KMS-11 (cell line): ENCODE results near the gene SLC25A14.
"Not testable (repeated sequence)": the region's sequence is repeated elsewhere in the genome, so short reads cannot be mapped to it uniquely, and the experiment has no call there.

Source experiments
- H2AFZ ChIP-seq: fragments of 200-600 bp; sonication (generic); 2 replicates; pipeline ENCODE4 v1.6.1; 2016; ENCODE audit warnings: antibody characterized with exemption, mixed run types, low read depth
- H3K27ac ChIP-seq: fragments of 200-600 bp; sonication (generic); 2 replicates; pipeline ENCODE4 v1.6.1; 2016; ENCODE audit warnings: mild to moderate bottlenecking, mixed run types
- H3K27me3 ChIP-seq: fragments of 200-600 bp; sonication (generic); 2 replicates; pipeline ENCODE4 v1.6.1; 2017; ENCODE audit warnings: mild to moderate bottlenecking, low read depth, mixed run types, moderate library complexity; ENCODE audit not compliant: insufficient read depth
- H3K36me3 ChIP-seq: fragments of 200-600 bp; sonication (generic); 2 replicates; pipeline ENCODE4 v1.6.1; 2017; ENCODE audit warnings: mild to moderate bottlenecking, mixed run types; ENCODE audit not compliant: insufficient read depth
- H3K4me1 ChIP-seq: fragments of 200-600 bp; sonication (generic); 2 replicates; pipeline ENCODE4 v1.6.1; 2016; ENCODE audit warnings: mild to moderate bottlenecking, low read depth, mixed run types; ENCODE audit not compliant: poor library complexity, severe bottlenecking
- H3K4me2 ChIP-seq: fragments of 200-600 bp; sonication (generic); 2 replicates; pipeline ENCODE4 v1.7.0; 2016; ENCODE audit warnings: mild to moderate bottlenecking, mixed run types
- H3K4me3 ChIP-seq: fragments of 200-600 bp; sonication (generic); IDR thresholded peaks from 2 replicates; pipeline ENCODE4 v1.6.1; 2017; ENCODE audit warnings: low read depth, low read length, mixed read lengths; ENCODE audit not compliant: insufficient read depth
- H3K79me2 ChIP-seq: fragments of 200-600 bp; sonication (generic); 2 replicates; pipeline ENCODE4 v1.6.1; 2016; ENCODE audit warnings: low read depth, mixed run types; ENCODE audit not compliant: insufficient read depth
- H3K9ac ChIP-seq: fragments of 200-600 bp; sonication (generic); 2 replicates; pipeline ENCODE4 v1.6.1; 2016; ENCODE audit warnings: mild to moderate bottlenecking, mixed run types
- H4K20me1 ChIP-seq: fragments of 200-600 bp; sonication (generic); 2 replicates; pipeline ENCODE4 v1.6.1; 2016; ENCODE audit warnings: mild to moderate bottlenecking, mixed run types; ENCODE audit not compliant: insufficient read depth
- CTCF ChIP-seq: fragments of 200-600 bp; sonication (generic); conservative IDR thresholded peaks from 2 replicates; pipeline ENCODE4 v1.6.1; 2017; ENCODE audit warnings: low read depth, mild to moderate bottlenecking, antibody characterized with exemption, low read length, moderate library complexity, mixed read lengths

Gene SLC25A14

GRCh38 chrX:130304587-130305368 lies 34.9 kb upstream of the SLC25A14 start:
- H2AFZ ChIP-seq, result no peak overlapping the region
- H3K9ac ChIP-seq, result no peak overlapping the region
- TF ChIP-seq CTCF, result no peak
- H3K4me3 ChIP-seq, result no peak overlapping the region
- H3K36me3 ChIP-seq, result no peaks in the 10 kb centered on the region
- H3K4me2 ChIP-seq, result no peak overlapping the region
- no peaks in the 10 kb centered on the region for H3K27me3 ChIP-seq
- no peaks in the 10 kb centered on the region for H4K20me1 ChIP-seq
- H3K79me2 ChIP-seq, result no peaks in the 10 kb centered on the region
- H3K27ac ChIP-seq, result no peak overlapping the region
- no peaks in the 10 kb centered on the region for H3K4me1 ChIP-seq

GRCh38 chrX:130319886-130320285 lies 19.8 kb upstream of the SLC25A14 start:
- H3K4me3 ChIP-seq, H3K36me3 ChIP-seq, H3K79me2 ChIP-seq, H3K4me2 ChIP-seq, H3K27ac ChIP-seq, H2AFZ ChIP-seq, H3K9ac ChIP-seq, H4K20me1 ChIP-seq, H3K27me3 ChIP-seq: not testable (repeated sequence)
- H3K4me1 ChIP-seq, result peaks cover 43% of the 10 kb centered on the region

GRCh38 chrX:130321550-130321949 lies 18.2 kb upstream of the SLC25A14 start:
- peak overlapping the region; percentile 65 for H3K27ac ChIP-seq
- peak overlapping the region; percentile 16; the same call in 1 of the 2 replicates for H3K9ac ChIP-seq
- peaks cover 37% of the 10 kb centered on the region for H3K4me1 ChIP-seq
- peak overlapping the region; percentile 51; the same call in 1 of the 2 replicates for H2AFZ ChIP-seq
- H3K79me2 ChIP-seq, result no peaks in the 10 kb centered on the region
- no peaks in the 10 kb centered on the region for H3K27me3 ChIP-seq
- TF ChIP-seq CTCF, result no peak
- H3K4me3 ChIP-seq, result no peak overlapping the region
- peak overlapping the region; percentile 95 for H3K4me2 ChIP-seq
- H4K20me1 ChIP-seq, result no peaks in the 10 kb centered on the region
- H3K36me3 ChIP-seq, result no peaks in the 10 kb centered on the region

- Histone ChIP-seq H3K4me3 (no peak overlapping the region), H3K36me3 (no peaks in the 10 kb centered on the region), H4K20me1 (no peaks in the 10 kb centered on the region), H3K27ac (no peak overlapping the region), H3K79me2 (no peaks in the 10 kb centered on the region), H3K4me2 (no peak overlapping the region), H2AFZ (no peak overlapping the region), H3K27me3 (no peaks in the 10 kb centered on the region), H3K9ac (no peak overlapping the region), H3K4me1 (peaks cover 13% of the 10 kb centered on the region)
- TF ChIP-seq CTCF, result no peak
These were observed 9.6 kb upstream of the SLC25A14 start for GRCh38 chrX:130330146-130330545.

GRCh38 chrX:130330706-130331105 lies 9.0 kb upstream of the SLC25A14 start:
- Histone ChIP-seq H2AFZ (peak overlapping the region; percentile 49; the same call in 1 of the 2 replicates), H4K20me1 (no peaks in the 10 kb centered on the region), H3K27me3 (no peaks in the 10 kb centered on the region), H3K27ac (no peak overlapping the region), H3K36me3 (no peaks in the 10 kb centered on the region), H3K4me3 (no peak overlapping the region), H3K4me2 (peak overlapping the region; percentile 46; the same call in 1 of the 2 replicates), H3K79me2 (no peaks in the 10 kb centered on the region), H3K4me1 (peaks cover 13% of the 10 kb centered on the region), H3K9ac (no peak overlapping the region)
- peak; percentile 65; the same call in 1 of the 2 replicates for TF ChIP-seq CTCF
